ENCODE measurements around the gene TRAPPC12.

GRCh38 chr2:3462493-3463104 is 83.1 kb downstream of the TRAPPC12 start:
- TF ChIP-seq CTCF (IDR thresholded peaks at IDR 0.05; ENCODE audit: borderline replicate concordance, extremely low read depth, low read length, poor library complexity, severe bottlenecking) (no peak), EZH2 (IDR thresholded peaks at IDR 0.05; ENCODE audit: borderline replicate concordance, low read depth, low read length, severe bottlenecking) (no peak)

All from DND-41 (cell line).